ENCODE results near the gene PPP2R5D.
"Not testable (repeated sequence)": the region's sequence is repeated elsewhere in the genome, so short reads cannot be mapped to it uniquely, and the experiment has no call there.

GRCh38 chr6:42941356-42941755, 43.0 kb upstream of the PPP2R5D start:
- TF ChIP-seq, protein P1, sequence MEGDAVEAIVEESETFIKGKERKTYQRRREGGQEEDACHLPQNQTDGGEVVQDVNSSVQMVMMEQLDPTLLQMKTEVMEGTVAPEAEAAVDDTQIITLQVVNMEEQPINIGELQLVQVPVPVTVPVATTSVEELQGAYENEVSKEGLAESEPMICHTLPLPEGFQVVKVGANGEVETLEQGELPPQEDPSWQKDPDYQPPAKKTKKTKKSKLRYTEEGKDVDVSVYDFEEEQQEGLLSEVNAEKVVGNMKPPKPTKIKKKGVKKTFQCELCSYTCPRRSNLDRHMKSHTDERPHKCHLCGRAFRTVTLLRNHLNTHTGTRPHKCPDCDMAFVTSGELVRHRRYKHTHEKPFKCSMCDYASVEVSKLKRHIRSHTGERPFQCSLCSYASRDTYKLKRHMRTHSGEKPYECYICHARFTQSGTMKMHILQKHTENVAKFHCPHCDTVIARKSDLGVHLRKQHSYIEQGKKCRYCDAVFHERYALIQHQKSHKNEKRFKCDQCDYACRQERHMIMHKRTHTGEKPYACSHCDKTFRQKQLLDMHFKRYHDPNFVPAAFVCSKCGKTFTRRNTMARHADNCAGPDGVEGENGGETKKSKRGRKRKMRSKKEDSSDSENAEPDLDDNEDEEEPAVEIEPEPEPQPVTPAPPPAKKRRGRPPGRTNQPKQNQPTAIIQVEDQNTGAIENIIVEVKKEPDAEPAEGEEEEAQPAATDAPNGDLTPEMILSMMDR (optimal IDR thresholded peaks at IDR 0.05 in 1 of 3, IDR thresholded peaks at IDR 0.05 in 1 of 3, conservative IDR thresholded peaks at IDR 0.05 in 1 of 3; ENCODE audit: extremely low read depth in 1 of 3, insufficient read depth in 2 of 3, low read length in 3 of 3), result not testable (repeated sequence)
- not testable (repeated sequence) for TF ChIP-seq EZH2 (IDR thresholded peaks at IDR 0.05; ENCODE audit: low read length)

Data from keratinocyte (primary cell).